Nephron (organoid): ENCODE data around the gene MAP4K3.
"Not testable (repeated sequence)": the region's sequence is repeated elsewhere in the genome, so short reads cannot be mapped to it uniquely, and the experiment has no call there.

ENCODE experiments used
- H3K27ac Mint-ChIP-seq, 3 experiments: 2 replicates each; pipeline ENCODE4 v1.8.0; 2020; ENCODE audit warnings: mixed read lengths in 3 of 3, mild to moderate bottlenecking in 2 of 3, moderate library complexity in 1 of 3
- H3K27me3 Mint-ChIP-seq: 2 replicates; pipeline ENCODE4 v1.8.0; 2021; ENCODE audit warnings: low read depth, mild to moderate bottlenecking, moderate library complexity, mixed read lengths
- H3K36me3 Mint-ChIP-seq: 2 replicates; pipeline ENCODE4 v1.8.0; 2020; ENCODE audit warnings: low read depth, mixed read lengths
- H3K4me1 Mint-ChIP-seq: 2 replicates; pipeline ENCODE4 v1.8.0; 2020; ENCODE audit warnings: mixed read lengths
- H3K4me3 Mint-ChIP-seq, 3 experiments: 2 replicates each; pipeline ENCODE4 v1.8.0; 2020; ENCODE audit warnings: mild to moderate bottlenecking in 3 of 3, mixed read lengths in 3 of 3, moderate library complexity in 2 of 3
- H3K9me3 Mint-ChIP-seq: 2 replicates; pipeline ENCODE4 v1.8.0; 2020; ENCODE audit warnings: mixed read lengths
- TF ChIP-seq, protein P1 (sequence below), 3 experiments: fragments of 200-600 bp; sonication (generic); IDR thresholded peaks; one replicate each; pipeline ENCODE4 v1.5.0; 2021; ENCODE audit warnings: antibody characterized with exemption in 3 of 3; ENCODE audit not compliant: unreplicated experiment in 3 of 3

The MAP4K3 gene

DNA sequence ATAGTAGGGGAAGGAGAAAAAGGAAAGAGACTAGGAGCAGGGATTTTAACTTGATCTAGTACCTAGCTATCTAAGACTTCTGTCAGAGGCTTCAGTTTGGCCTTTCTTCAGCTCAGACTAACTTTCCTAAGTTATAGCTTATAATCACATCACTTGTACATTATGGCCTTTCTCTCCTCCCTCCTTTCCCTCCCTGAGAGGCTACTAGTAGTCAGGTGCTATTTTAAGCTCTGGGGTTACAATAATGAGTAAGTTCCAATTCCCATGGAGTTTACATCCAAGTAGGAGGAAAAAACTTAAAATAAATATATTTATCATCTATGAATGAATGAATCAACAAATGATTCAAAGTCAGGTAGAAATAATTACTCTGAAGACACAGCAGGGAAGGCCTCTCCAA is 102.6 kb downstream of the MAP4K3 start:
- H3K4me1 Mint-ChIP-seq = no peaks in the 10 kb centered on the region
- no peak overlapping the region for H3K27ac Mint-ChIP-seq
- no peaks in the 10 kb centered on the region for H3K9me3 Mint-ChIP-seq
- no peaks in the 10 kb centered on the region for H3K27me3 Mint-ChIP-seq
- TF ChIP-seq, protein P1, sequence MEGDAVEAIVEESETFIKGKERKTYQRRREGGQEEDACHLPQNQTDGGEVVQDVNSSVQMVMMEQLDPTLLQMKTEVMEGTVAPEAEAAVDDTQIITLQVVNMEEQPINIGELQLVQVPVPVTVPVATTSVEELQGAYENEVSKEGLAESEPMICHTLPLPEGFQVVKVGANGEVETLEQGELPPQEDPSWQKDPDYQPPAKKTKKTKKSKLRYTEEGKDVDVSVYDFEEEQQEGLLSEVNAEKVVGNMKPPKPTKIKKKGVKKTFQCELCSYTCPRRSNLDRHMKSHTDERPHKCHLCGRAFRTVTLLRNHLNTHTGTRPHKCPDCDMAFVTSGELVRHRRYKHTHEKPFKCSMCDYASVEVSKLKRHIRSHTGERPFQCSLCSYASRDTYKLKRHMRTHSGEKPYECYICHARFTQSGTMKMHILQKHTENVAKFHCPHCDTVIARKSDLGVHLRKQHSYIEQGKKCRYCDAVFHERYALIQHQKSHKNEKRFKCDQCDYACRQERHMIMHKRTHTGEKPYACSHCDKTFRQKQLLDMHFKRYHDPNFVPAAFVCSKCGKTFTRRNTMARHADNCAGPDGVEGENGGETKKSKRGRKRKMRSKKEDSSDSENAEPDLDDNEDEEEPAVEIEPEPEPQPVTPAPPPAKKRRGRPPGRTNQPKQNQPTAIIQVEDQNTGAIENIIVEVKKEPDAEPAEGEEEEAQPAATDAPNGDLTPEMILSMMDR (IDR thresholded peaks at IDR 0.05; ENCODE audit: unreplicated experiment in 3 of 3) = no peak
- no peak overlapping the region for H3K4me3 Mint-ChIP-seq
- peaks cover 31% of the 10 kb centered on the region for H3K36me3 Mint-ChIP-seq

DNA sequence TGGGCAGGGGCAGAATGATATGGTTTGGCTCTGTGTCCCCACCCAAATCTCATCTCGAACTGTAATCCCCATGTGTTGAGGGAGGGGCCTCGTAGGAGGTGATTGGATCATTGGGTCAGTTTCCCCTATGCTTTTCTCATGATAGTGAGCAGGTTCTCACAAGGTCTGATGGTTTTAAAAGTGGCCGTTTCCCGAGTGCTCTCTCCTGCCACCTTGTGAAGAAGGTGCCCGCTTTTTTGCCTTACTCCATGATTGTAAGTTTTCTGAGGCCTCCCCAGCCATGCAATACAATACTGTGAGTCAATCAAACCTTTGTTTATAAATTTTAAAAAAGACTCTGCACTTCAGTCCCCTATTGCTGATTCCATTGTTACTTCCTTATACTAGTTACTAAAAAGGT is 110.4 kb downstream of the MAP4K3 start:
- peaks cover 54% of the 10 kb centered on the region for H3K36me3 Mint-ChIP-seq
- no peaks in the 10 kb centered on the region for H3K9me3 Mint-ChIP-seq
- no peaks in the 10 kb centered on the region for H3K27me3 Mint-ChIP-seq
- TF ChIP-seq, protein P1 (IDR thresholded peaks at IDR 0.05; ENCODE audit: unreplicated experiment in 3 of 3) = no peak
- H3K4me3 Mint-ChIP-seq = no peak overlapping the region
- no peak overlapping the region for H3K27ac Mint-ChIP-seq
- H3K4me1 Mint-ChIP-seq = no peaks in the 10 kb centered on the region

DNA sequence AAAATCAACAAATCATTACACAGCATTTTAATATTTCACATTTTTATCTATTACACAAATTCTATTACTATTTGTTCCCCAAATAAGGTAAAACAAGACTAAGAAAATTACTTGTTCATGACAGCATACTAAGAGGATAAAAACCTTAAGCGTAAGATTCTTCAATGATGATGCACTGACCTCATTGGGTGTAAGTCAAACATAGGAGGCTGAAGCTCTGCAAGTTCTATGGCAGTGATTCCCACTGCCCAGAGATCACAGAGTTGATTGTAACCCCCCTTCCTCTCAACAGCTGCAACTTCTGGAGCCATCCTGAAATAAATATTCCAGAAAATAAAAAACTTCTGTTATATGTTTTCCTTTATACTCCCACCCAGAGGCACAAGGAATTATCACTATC is 111.1 kb downstream of the MAP4K3 start:
- Mint-ChIP-seq H3K27me3 (no peaks in the 10 kb centered on the region), H3K9me3 (no peaks in the 10 kb centered on the region), H3K36me3 (peaks cover 48% of the 10 kb centered on the region), H3K4me3 (no peak overlapping the region), H3K4me1 (no peaks in the 10 kb centered on the region), H3K27ac (no peak overlapping the region)
- TF ChIP-seq, protein P1 (IDR thresholded peaks at IDR 0.05; ENCODE audit: unreplicated experiment in 3 of 3) = no peak

DNA sequence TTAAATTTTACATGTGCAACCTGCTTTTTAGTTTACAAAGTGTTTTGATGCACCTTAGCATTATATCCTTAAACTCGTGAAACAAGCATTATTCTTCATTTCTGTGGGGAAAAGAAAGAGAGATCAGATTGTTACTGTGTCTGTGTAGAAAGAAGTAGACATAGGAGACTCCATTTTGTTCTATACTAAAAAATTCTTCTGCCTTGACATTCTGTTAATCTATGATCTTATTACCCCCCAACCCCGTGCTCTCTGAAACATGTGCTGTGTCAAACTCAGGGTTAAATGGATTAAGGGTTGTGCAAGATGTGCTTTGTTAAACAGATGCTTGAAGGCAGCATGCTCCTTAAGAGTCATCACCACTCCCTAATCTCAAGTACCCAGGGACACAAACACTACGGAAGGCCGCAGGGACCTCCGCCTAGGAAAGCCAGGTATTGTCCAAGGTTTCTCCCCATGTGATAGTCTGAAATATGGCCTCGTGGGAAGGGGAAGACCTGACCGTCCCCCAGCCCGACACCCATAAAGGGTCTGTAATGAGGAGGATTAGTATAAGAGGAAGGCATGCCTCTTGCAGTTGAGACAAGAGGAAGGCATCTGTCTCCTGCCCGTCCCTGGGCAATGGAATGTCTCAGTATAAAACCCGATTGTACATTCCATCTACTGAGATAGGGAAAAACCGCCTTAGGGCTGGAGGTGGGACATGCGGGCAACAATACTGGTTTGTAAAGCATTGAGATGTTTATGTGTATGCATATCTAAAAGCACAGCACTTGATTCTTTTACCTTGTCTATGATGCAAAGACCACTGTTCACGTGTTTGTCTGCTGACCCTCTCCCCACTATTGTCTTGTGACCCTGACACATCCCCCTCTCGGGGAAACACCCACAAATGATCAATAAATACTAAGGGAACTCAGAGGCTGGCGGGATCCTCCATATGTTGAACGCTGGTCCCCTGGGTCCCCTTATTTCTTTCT is 115.7 kb downstream of the MAP4K3 start:
- H3K9me3 Mint-ChIP-seq, H3K4me1 Mint-ChIP-seq, H3K27me3 Mint-ChIP-seq, H3K4me3 Mint-ChIP-seq, H3K27ac Mint-ChIP-seq: not testable (repeated sequence)
- peaks cover 28% of the 10 kb centered on the region for H3K36me3 Mint-ChIP-seq

DNA sequence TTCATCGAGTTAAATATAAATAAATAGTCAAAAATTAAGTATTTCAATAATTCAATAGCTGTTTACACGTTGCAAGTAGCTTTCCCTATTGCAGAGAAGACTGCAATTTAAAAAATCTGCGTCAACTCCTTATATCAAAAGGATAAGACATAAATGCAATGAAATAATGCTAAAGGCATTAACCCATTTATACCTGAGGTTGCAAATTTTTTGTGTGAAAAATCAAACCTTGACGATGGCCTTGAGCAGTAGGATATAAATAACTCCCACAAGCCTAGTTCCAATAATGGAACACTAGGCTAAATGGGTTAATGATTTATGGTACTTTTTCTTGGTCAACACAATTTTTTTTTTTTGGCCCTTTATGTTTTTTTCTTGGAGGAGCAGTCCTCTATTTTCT is 116.9 kb downstream of the MAP4K3 start:
- Mint-ChIP-seq H3K9me3 (no peaks in the 10 kb centered on the region), H3K4me3 (no peak overlapping the region), H3K4me1 (no peaks in the 10 kb centered on the region), H3K36me3 (peaks cover 21% of the 10 kb centered on the region), H3K27ac (peak overlapping the region in 1 of 3 experiments; percentile 23), H3K27me3 (no peaks in the 10 kb centered on the region)
- TF ChIP-seq, protein P1 (IDR thresholded peaks at IDR 0.05; ENCODE audit: unreplicated experiment in 3 of 3) = no peak

DNA sequence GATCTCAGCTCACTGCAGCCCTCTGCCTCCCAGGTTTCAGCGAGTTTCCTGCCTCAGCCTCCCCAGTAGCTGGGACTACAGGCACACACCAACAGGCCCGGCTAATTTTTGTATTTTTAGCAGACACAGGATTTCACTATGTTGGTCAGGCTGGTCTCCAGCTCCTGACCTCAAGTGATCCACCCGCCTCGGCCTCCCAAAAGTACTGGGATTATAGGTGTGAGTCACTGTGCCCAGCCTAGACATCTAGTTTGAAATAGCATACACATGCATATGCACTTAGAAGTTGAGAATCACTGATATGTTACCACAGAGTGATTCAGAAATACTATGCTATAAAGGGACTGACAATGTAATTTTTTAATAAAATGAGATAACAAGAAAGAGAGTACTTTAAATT is 123.5 kb downstream of the MAP4K3 start:
- Mint-ChIP-seq H3K9me3 (no peaks in the 10 kb centered on the region), H3K4me3 (no peak overlapping the region), H3K36me3 (peaks cover 47% of the 10 kb centered on the region), H3K27me3 (no peaks in the 10 kb centered on the region), H3K27ac (no peak overlapping the region), H3K4me1 (no peaks in the 10 kb centered on the region)
- TF ChIP-seq, protein P1 (IDR thresholded peaks at IDR 0.05; ENCODE audit: unreplicated experiment in 3 of 3) = no peak
